Endodermal cell (in vitro differentiated cells): ENCODE results near the gene SLX4. TPM values are rescaled to one million over a fixed set of nuclear protein-coding genes. Genes with fewer than 3 reads are reported as not detected.

Source experiments
- DNase-seq: peaks from one replicate; pipeline ENCODE4 v3.0.0-alpha.2; 2017
- H3K27ac ChIP-seq: 2 replicates; pipeline ENCODE4 v1.5.1; 2013; ENCODE audit warnings: mild to moderate bottlenecking, low read depth, low read length, moderate library complexity
- H3K27me3 ChIP-seq: 2 replicates; pipeline ENCODE4 v1.6.1; 2013; ENCODE audit warnings: mild to moderate bottlenecking, low read length, moderate library complexity; ENCODE audit not compliant: insufficient read depth, control insufficient read depth, poor library complexity, severe bottlenecking
- H3K36me3 ChIP-seq: 2 replicates; pipeline ENCODE4 v1.7.0; 2013; ENCODE audit warnings: mild to moderate bottlenecking, low read length, moderate library complexity; ENCODE audit not compliant: control insufficient read depth, insufficient read depth
- H3K4me1 ChIP-seq: one replicate; pipeline ENCODE4 v1.7.0; 2013; ENCODE audit warnings: low read length; ENCODE audit not compliant: control insufficient read depth, insufficient read depth
- H3K4me3 ChIP-seq: 2 replicates; pipeline ENCODE4 v1.5.1; 2013; ENCODE audit warnings: mild to moderate bottlenecking, low read length, moderate library complexity
- H3K9ac ChIP-seq: 2 replicates; pipeline ENCODE4 v1.6.1; 2013; ENCODE audit warnings: mild to moderate bottlenecking, low read length, moderate library complexity; ENCODE audit not compliant: poor library complexity, severe bottlenecking; ENCODE audit errors: extremely low read depth
- H3K9me3 ChIP-seq: 2 replicates; pipeline ENCODE4 v1.6.1; 2013; ENCODE audit warnings: mild to moderate bottlenecking, low read length, moderate library complexity; ENCODE audit not compliant: control insufficient read depth
- H3K27ac Mint-ChIP-seq: 2 replicates; pipeline ENCODE4 v1.8.0; 2020; ENCODE audit warnings: mixed read lengths
- H3K27me3 Mint-ChIP-seq: 2 replicates; pipeline ENCODE4 v1.8.0; 2021; ENCODE audit warnings: mild to moderate bottlenecking, mixed read lengths; ENCODE audit not compliant: insufficient read depth
- H3K36me3 Mint-ChIP-seq: 2 replicates; pipeline ENCODE4 v1.8.0; 2020; ENCODE audit warnings: low read depth, mixed read lengths
- H3K4me1 Mint-ChIP-seq: 2 replicates; pipeline ENCODE4 v1.8.0; 2020; ENCODE audit warnings: mixed read lengths
- H3K4me3 Mint-ChIP-seq: 2 replicates; pipeline ENCODE4 v1.8.0; 2020; ENCODE audit warnings: mild to moderate bottlenecking, moderate library complexity, mixed read lengths
- H3K9me3 Mint-ChIP-seq: 2 replicates; pipeline ENCODE4 v1.8.0; 2020; ENCODE audit warnings: mild to moderate bottlenecking, mixed read lengths
- WGBS, 2 experiments: methylation state at CpG; one replicate each; pipeline versions ENCODE4 v1.1.5 to v1.1.7; 2013; ENCODE audit warnings: missing lambda C conversion rate in 2 of 2, mixed read lengths in 1 of 2; ENCODE audit not compliant: insufficient coverage in 1 of 2, insufficient read length in 1 of 2; 5-methylcytosine and 5-hydroxymethylcytosine counted together
- total RNA-seq, 2 donors: library from RNA; stranded (reverse); fragmentation: NEBNext Ultra II Directional in 1 of 2; extraction: Animal tissue kit (Norgen Biotek cat#: 25700) in 1 of 2; gene quantifications; 2 replicates in 1 of 2; 3 replicates in 1 of 2; pipeline ENCODE4 v1.2.1, GENCODE V29; 2021
- TF ChIP-seq, protein P1 (sequence below): fragments of 200-600 bp; sonication (generic); conservative IDR thresholded peaks from 2 replicates; pipeline ENCODE4 v1.5.0; 2021; ENCODE audit warnings: antibody characterized with exemption, mild to moderate bottlenecking

The SLX4 gene
- total RNA-seq, 2 donors from 2014 or later: 11.0 to 15.9 TPM

DNA sequence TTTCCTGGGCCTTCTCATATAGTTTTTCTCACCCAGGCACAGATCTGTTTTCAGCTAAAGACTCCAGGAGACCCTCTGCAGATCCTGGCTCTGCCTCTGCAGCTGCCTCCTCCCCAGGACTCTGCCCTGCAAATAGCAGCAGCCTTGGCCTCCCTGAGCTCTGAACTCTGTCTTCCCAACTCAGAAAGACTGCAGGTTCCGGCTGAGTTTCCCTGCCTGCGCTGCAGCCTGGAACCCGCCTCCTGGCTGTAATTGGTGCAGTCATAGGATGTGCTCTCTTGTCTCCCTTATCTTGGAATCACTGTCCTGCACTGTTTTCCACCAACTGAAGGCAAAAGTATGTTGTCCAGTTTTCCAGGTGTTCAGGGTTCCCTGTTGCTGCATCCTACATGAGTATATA, 28.8 kb upstream of the SLX4 start:
- WGBS, 2 experiments: 80 to 94% methylated on average over 1 to 3 of the region's 3 CpGs
- H3K36me3 ChIP-seq: peaks cover 12% of the 10 kb centered on the region
- TF ChIP-seq, protein P1, sequence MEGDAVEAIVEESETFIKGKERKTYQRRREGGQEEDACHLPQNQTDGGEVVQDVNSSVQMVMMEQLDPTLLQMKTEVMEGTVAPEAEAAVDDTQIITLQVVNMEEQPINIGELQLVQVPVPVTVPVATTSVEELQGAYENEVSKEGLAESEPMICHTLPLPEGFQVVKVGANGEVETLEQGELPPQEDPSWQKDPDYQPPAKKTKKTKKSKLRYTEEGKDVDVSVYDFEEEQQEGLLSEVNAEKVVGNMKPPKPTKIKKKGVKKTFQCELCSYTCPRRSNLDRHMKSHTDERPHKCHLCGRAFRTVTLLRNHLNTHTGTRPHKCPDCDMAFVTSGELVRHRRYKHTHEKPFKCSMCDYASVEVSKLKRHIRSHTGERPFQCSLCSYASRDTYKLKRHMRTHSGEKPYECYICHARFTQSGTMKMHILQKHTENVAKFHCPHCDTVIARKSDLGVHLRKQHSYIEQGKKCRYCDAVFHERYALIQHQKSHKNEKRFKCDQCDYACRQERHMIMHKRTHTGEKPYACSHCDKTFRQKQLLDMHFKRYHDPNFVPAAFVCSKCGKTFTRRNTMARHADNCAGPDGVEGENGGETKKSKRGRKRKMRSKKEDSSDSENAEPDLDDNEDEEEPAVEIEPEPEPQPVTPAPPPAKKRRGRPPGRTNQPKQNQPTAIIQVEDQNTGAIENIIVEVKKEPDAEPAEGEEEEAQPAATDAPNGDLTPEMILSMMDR: no peak
- H3K27ac Mint-ChIP-seq: no peak overlapping the region
- H3K4me1 Mint-ChIP-seq: peaks cover 18% of the 10 kb centered on the region
- H3K9me3 ChIP-seq: no peaks in the 10 kb centered on the region
- H3K4me3 Mint-ChIP-seq: no peak overlapping the region
- no peak for DNase-seq
- H3K9ac ChIP-seq: no peak overlapping the region
- H3K27me3 ChIP-seq: no peaks in the 10 kb centered on the region
- H3K4me3 ChIP-seq: no peak overlapping the region
- no peaks in the 10 kb centered on the region for H3K27me3 Mint-ChIP-seq
- H3K36me3 Mint-ChIP-seq: peaks cover 10% of the 10 kb centered on the region
- peaks cover 4% of the 10 kb centered on the region for H3K9me3 Mint-ChIP-seq
- peaks cover 8% of the 10 kb centered on the region for H3K4me1 ChIP-seq
- H3K27ac ChIP-seq: no peak overlapping the region

DNA sequence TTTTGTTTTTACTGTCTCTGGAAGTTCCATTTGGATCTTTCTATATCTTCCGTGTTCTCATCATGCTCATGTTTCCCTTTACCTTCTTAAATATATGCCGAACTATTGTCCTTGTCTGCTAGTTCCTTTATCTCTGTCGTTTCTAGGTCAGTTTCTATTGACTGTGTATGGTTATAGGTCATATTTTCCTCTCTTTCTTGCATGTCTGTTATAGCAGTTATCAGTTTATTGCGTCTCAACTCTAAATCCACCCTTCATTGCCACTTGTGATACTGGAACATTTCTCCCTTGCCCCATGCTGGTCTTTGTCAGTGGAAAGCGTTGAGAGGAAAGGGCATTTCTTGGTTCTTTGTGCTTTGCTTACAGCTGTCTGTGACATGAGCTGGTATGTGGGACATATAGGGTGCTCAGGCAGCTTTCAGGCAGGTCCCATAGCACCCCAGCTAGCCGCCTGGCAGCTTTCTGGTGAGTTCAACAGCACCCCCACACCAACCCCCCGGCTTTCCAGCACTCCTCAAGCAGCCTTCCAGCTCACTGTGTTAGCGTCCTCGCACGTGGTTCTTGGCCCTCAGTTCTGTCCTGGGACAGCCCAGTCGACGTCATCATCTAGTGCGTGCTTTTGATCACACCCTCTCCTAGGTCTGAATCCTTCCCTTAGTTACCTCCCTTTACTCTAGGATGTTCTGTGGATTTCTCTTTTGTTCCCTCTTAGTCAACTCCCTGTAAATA, 27.7 kb upstream of the SLX4 start:
- H3K27ac ChIP-seq: no peak overlapping the region
- Mint-ChIP-seq H3K9me3 (peaks cover 4% of the 10 kb centered on the region), H3K4me3 (no peak overlapping the region), H3K4me1 (peaks cover 15% of the 10 kb centered on the region), H3K27ac (peak overlapping the region; percentile 4), H3K27me3 (no peaks in the 10 kb centered on the region), H3K36me3 (peaks cover 8% of the 10 kb centered on the region)
- H3K4me1 ChIP-seq: peaks cover 8% of the 10 kb centered on the region
- no peak overlapping the region for H3K4me3 ChIP-seq
- no peaks in the 10 kb centered on the region for H3K27me3 ChIP-seq
- DNase-seq: no peak
- H3K9me3 ChIP-seq: no peaks in the 10 kb centered on the region
- TF ChIP-seq, protein P1: no peak
- H3K9ac ChIP-seq: no peak overlapping the region
- H3K36me3 ChIP-seq: peaks cover 12% of the 10 kb centered on the region
- 90 to 91% methylated on average over 9 to 13 of the region's 13 CpGs for WGBS, 2 experiments

DNA sequence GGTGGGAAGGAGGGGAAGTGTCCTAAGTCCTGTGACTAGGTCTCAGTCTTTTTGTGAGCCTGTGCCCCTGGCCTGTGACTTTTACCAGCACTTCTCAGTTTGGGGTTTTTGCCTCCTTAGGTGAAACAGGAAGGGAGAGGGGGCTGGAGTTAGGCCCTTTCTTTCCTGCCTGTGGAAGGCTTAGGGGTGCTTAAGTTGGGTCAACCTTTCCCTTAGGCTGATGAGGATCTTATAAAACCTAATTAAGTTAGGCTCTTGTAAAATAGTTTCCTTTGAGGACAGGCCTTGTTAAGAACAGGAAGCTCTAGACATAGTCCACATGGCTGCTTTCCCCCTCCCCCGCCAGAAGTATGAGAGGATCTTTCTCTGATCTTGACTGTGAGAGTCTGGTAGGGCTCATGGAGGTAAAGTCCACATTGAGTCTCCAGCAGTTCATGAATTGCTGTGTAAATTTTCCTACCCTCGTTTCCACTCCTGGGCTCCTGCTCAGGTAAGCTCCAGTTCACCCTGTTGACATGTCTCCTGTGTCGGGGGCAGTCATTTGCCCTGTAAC, 26.0 kb upstream of the SLX4 start:
- peak; percentile 65 for DNase-seq
- Histone ChIP-seq H3K27me3 (no peaks in the 10 kb centered on the region), H3K9me3 (no peaks in the 10 kb centered on the region), H3K36me3 (peaks cover 7% of the 10 kb centered on the region), H3K9ac (peak overlapping the region; percentile 30), H3K27ac (peak overlapping the region; percentile 6), H3K4me1 (peaks cover 8% of the 10 kb centered on the region), H3K4me3 (peak overlapping the region; percentile 18)
- Mint-ChIP-seq H3K9me3 (peaks cover 4% of the 10 kb centered on the region), H3K27me3 (no peaks in the 10 kb centered on the region), H3K4me1 (peaks cover 15% of the 10 kb centered on the region), H3K27ac (peak overlapping the region; percentile 82), H3K4me3 (no peak overlapping the region), H3K36me3 (peaks cover 5% of the 10 kb centered on the region)
- TF ChIP-seq, protein P1: no peak
- WGBS, 2 experiments: 73 to 100% methylated on average over 1 to 3 of the region's 3 CpGs
